HG02678 (cell line): ENCODE data around the gene R3HCC1L.

Source experiments
- ATAC-seq: cut with Tn5 transposase; IDR thresholded peaks from one replicate; pipeline ENCODE4 v1.9.1; 2021; ENCODE audit warnings: mild to moderate bottlenecking, moderate library complexity; ENCODE audit not compliant: unreplicated experiment

Gene R3HCC1L

GRCh38 chr10:98270786-98271185 lies 136.3 kb downstream of the R3HCC1L start:
- no peak for ATAC-seq

- no peak for ATAC-seq
Measured at GRCh38 chr10:98272245-98272644, 137.8 kb downstream of the R3HCC1L start.

- no peak for ATAC-seq
Measured at GRCh38 chr10:98272656-98273055, 138.2 kb downstream of the R3HCC1L start.

- no peak for ATAC-seq
Measured at GRCh38 chr10:98273057-98273850, 138.8 kb downstream of the R3HCC1L start.

- ATAC-seq = no peak
Measured at GRCh38 chr10:98274562-98274961, 140.1 kb downstream of the R3HCC1L start.

- ATAC-seq = no peak
Measured at GRCh38 chr10:98276311-98276710, 141.9 kb downstream of the R3HCC1L start.

- no peak for ATAC-seq
Measured at GRCh38 chr10:98285416-98285815, 151.0 kb downstream of the R3HCC1L start.

- no peak for ATAC-seq
Measured at GRCh38 chr10:98286419-98286818, 152.0 kb downstream of the R3HCC1L start.

- ATAC-seq = no peak
Measured at GRCh38 chr10:98287321-98287720, 152.9 kb downstream of the R3HCC1L start.

- ATAC-seq = no peak
Measured at GRCh38 chr10:98289802-98290209, 155.3 kb downstream of the R3HCC1L start.

- ATAC-seq = no peak
Measured at GRCh38 chr10:98292971-98293370, 158.5 kb downstream of the R3HCC1L start.

- no peak for ATAC-seq
Measured at GRCh38 chr10:98293550-98294269, 159.3 kb downstream of the R3HCC1L start.

GRCh38 chr10:98294270-98294627 lies 159.8 kb downstream of the R3HCC1L start:
- no peak for ATAC-seq
